HL-60 (cell line): ENCODE data around the gene LRRC38.

Source experiments
- DNase-seq, 2 experiments: peaks; one replicate each; pipeline ENCODE4 v3.0.0-alpha.2; 2010 to 2020; ENCODE audit warnings: low read depth in 1 of 2, low spot score in 1 of 2
- H3K27ac ChIP-seq: fragments of 250-450 bp; sonication (Bioruptor Pico); replicated peaks from 2 replicates; pipeline ENCODE4 v1.5.1; 2020; ENCODE audit warnings: mild to moderate bottlenecking, moderate library complexity
- H3K27me3 ChIP-seq: fragments of 250-450 bp; sonication (Bioruptor Pico); 2 replicates; pipeline ENCODE4 v1.5.1; 2021; ENCODE audit warnings: mild to moderate bottlenecking, moderate library complexity; ENCODE audit not compliant: insufficient read depth, poor library complexity, severe bottlenecking
- H3K4me3 ChIP-seq: replicated peaks from 2 replicates; pipeline ENCODE4 v1.5.1; 2011; ENCODE audit warnings: mild to moderate bottlenecking, control low read depth, low read length; ENCODE audit not compliant: insufficient read depth
- CTCF ChIP-seq: IDR thresholded peaks from one replicate; pipeline ENCODE4 v1.5.1; 2011; ENCODE audit warnings: low read length, control low read depth, inconsistent platforms; ENCODE audit not compliant: insufficient read depth
- GABPA ChIP-seq: IDR thresholded peaks from 2 replicates; pipeline ENCODE4 v1.6.1; 2012; ENCODE audit warnings: low read depth
- POLR2AphosphoS5 ChIP-seq: IDR thresholded peaks from 2 replicates; pipeline ENCODE4 v1.6.1; 2012; ENCODE audit warnings: low read depth
- SPI1 ChIP-seq: IDR thresholded peaks from 2 replicates; pipeline ENCODE4 v1.6.1; 2012; ENCODE audit warnings: low read depth, mild to moderate bottlenecking, borderline replicate concordance
- TF ChIP-seq, protein P1 (sequence below): IDR thresholded peaks from 2 replicates; pipeline ENCODE4 v1.6.1; 2012; ENCODE audit warnings: low read depth; ENCODE audit not compliant: insufficient replicate concordance

The LRRC38 gene

DNA sequence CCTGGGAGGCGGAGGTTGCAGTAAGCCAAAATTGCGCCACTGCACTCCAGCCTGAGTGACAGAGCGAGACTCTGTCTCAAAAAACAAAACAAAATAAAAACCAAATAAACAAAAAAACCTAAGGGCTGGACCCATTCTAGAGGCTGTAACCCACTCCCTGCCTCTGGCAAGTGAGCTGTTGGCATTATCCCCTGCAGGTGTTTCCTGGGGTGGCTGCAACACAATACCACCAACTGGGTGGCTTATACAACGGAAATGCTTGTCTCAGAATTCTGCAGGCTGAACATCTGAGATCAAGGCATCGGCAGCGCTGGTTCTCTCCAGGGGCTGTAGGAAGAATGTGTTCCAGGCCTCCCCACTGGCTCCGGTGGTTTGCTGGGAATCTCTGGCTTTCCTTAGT lies 15.2 kb downstream of the LRRC38 start:
- H3K4me3 ChIP-seq = no peak overlapping the region
- TF ChIP-seq CTCF = no peak
- no peak for TF ChIP-seq SPI1
- no peak for TF ChIP-seq GABPA
- TF ChIP-seq, protein P1, sequence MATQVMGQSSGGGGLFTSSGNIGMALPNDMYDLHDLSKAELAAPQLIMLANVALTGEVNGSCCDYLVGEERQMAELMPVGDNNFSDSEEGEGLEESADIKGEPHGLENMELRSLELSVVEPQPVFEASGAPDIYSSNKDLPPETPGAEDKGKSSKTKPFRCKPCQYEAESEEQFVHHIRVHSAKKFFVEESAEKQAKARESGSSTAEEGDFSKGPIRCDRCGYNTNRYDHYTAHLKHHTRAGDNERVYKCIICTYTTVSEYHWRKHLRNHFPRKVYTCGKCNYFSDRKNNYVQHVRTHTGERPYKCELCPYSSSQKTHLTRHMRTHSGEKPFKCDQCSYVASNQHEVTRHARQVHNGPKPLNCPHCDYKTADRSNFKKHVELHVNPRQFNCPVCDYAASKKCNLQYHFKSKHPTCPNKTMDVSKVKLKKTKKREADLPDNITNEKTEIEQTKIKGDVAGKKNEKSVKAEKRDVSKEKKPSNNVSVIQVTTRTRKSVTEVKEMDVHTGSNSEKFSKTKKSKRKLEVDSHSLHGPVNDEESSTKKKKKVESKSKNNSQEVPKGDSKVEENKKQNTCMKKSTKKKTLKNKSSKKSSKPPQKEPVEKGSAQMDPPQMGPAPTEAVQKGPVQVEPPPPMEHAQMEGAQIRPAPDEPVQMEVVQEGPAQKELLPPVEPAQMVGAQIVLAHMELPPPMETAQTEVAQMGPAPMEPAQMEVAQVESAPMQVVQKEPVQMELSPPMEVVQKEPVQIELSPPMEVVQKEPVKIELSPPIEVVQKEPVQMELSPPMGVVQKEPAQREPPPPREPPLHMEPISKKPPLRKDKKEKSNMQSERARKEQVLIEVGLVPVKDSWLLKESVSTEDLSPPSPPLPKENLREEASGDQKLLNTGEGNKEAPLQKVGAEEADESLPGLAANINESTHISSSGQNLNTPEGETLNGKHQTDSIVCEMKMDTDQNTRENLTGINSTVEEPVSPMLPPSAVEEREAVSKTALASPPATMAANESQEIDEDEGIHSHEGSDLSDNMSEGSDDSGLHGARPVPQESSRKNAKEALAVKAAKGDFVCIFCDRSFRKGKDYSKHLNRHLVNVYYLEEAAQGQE = no peak
- TF ChIP-seq POLR2AphosphoS5 = no peak
- DNase-seq = no peak
- H3K27me3 ChIP-seq = no peaks in the 10 kb centered on the region
- no peak overlapping the region for H3K27ac ChIP-seq

DNA sequence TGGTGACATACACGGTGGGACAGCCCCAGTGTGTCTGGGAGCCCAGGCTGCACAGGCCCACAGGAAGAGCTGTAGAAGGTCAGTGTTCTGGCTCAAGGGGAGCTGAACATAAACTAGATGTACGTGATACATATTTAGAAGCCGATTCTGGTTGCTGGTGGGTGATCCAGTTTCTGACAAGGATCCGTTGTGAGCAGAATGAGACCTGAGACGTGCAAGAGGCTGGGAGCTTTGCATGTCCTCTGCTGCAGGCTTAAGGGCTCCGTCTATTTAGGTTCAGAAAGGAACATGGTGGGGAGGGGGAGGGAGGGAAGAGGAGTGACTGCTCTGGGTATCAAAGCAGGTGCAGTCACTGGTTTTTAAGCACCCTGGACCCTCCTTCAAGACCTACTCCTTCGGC lies 18.6 kb downstream of the LRRC38 start:
- H3K27me3 ChIP-seq = no peaks in the 10 kb centered on the region
- TF ChIP-seq SPI1 = no peak
- no peak for TF ChIP-seq CTCF
- no peak for TF ChIP-seq GABPA
- TF ChIP-seq, protein P1 = no peak
- no peak for TF ChIP-seq POLR2AphosphoS5
- no peak for DNase-seq
- H3K27ac ChIP-seq = no peak overlapping the region
- no peak overlapping the region for H3K4me3 ChIP-seq

GRCh38 chr1:13494712-13495111 lies 19.1 kb downstream of the LRRC38 start:
- no peak overlapping the region for H3K27ac ChIP-seq
- DNase-seq = no peak
- peaks cover 3% of the 10 kb centered on the region for H3K27me3 ChIP-seq
- no peak overlapping the region for H3K4me3 ChIP-seq
- TF ChIP-seq CTCF = no peak
- TF ChIP-seq GABPA = no peak
- TF ChIP-seq, protein P1 = no peak
- no peak for TF ChIP-seq SPI1
- no peak for TF ChIP-seq POLR2AphosphoS5
